Measurements from ENCODE around the gene ELANE.

DNA sequence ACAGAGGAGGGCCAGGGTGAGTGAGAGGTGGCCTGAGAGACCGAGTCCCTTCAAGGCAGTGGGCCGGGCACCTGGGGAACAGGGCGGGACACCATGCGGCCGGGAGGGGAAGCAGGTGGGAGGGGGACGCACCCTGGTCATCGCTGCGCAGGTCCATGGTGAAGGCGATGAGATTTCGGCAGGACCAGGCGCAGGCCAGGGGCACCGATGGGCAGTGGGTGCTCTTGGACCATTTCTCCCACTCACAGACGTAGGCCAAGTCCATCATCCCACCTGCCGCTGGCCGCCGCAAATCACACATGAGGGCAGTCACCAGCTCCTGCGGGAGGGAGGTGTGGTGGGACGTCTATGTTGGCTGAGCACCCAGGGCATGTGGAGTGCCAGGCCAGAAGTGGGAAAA, 38.7 kb downstream of the ELANE start:
- TF ChIP-seq POLR2A (IDR thresholded peaks at IDR 0.05), result no peak
- TF ChIP-seq CTCF (IDR thresholded peaks at IDR 0.05), result no peak

All from thyroid gland (tissue), 4 donors.